GM10248 (cell line): ENCODE results near the gene S100A6.

Experiments used
- CTCF ChIA-PET: fragments of 300-600 bp; sonication (Branson Sonifier 250); formaldehyde crosslinking; extraction: SDS; loops from one replicate; lab custom pipeline; 2021; ENCODE audit warnings: antibody characterized with exemption; lab: Yijun Ruan, JAX
- POLR2A ChIA-PET: fragments of 350-650 bp; sonication (Branson Sonifier 250); formaldehyde crosslinking; extraction: SDS; loops from one replicate; lab custom pipeline; 2020; ENCODE audit warnings: antibody characterized with exemption; lab: Yijun Ruan, JAX
- DNase-seq: peaks from one replicate; pipeline ENCODE4 v3.0.0; 2012; ENCODE audit errors: extremely low spot score
- TF ChIP-seq, protein P1 (sequence below): IDR thresholded peaks from 2 replicates; pipeline ENCODE4 v1.5.1; 2012; ENCODE audit warnings: mild to moderate bottlenecking, low read depth; ENCODE audit errors: extremely low read depth, missing control alignments, control extremely low read depth

Gene S100A6

DNA sequence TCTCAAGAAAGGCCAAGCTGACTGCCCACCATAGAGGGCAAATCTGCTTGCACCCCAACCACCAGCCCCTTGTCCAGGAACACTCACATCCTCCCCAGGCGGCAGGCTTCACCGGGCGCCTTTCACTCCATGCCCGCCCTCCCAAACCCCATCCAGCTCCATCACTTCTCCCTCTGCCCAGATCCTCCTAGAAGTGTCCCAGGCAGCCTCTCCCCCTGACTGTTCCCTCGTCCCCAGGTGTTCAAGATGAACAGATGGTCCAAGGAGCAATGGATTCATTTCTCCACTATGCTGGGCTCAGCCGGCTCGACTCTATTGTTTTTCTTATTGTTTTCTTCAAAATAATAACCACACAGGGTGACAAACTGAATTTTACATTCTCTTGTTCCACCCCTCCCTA is 22.1 kb downstream of the S100A6 start:
- DNase-seq: no peak
- ChIA-PET CTCF (interaction anchor here (1.2 to 5.6 kb wide), 3 partner anchors 13 to 55 kb away, joined by 3 to 26 read pairs (median 7); no protein-coding TSS in a partner anchor), POLR2A (no interaction called here)
- TF ChIP-seq, protein P1, sequence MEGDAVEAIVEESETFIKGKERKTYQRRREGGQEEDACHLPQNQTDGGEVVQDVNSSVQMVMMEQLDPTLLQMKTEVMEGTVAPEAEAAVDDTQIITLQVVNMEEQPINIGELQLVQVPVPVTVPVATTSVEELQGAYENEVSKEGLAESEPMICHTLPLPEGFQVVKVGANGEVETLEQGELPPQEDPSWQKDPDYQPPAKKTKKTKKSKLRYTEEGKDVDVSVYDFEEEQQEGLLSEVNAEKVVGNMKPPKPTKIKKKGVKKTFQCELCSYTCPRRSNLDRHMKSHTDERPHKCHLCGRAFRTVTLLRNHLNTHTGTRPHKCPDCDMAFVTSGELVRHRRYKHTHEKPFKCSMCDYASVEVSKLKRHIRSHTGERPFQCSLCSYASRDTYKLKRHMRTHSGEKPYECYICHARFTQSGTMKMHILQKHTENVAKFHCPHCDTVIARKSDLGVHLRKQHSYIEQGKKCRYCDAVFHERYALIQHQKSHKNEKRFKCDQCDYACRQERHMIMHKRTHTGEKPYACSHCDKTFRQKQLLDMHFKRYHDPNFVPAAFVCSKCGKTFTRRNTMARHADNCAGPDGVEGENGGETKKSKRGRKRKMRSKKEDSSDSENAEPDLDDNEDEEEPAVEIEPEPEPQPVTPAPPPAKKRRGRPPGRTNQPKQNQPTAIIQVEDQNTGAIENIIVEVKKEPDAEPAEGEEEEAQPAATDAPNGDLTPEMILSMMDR: no peak

DNA sequence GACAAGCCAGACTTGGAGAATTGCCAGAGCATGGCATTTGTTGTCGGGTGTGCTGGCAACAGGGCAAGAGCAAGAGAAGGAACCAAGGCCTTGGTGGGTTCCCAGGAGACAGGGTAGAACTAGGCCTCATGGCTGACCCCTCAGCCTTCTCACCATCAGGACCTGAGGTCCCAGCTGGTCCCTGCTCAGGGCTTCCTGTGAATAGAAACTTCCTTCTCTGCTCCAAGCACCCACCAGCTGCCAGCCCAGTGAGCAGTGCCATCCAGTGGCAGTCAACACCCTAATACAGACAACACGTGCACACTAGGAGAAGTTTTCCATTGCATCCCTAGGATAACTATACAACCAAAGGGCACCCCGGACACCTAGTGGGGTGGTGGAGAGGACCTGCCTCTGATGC is 22.8 kb downstream of the S100A6 start:
- POLR2A ChIA-PET: no interaction called here
- CTCF ChIA-PET: interaction anchor here (5.6 kb wide), 1 partner anchor 56 kb away, joined by 26 read pairs; no protein-coding TSS in a partner anchor
- DNase-seq: no peak
- TF ChIP-seq, protein P1: no peak

DNA sequence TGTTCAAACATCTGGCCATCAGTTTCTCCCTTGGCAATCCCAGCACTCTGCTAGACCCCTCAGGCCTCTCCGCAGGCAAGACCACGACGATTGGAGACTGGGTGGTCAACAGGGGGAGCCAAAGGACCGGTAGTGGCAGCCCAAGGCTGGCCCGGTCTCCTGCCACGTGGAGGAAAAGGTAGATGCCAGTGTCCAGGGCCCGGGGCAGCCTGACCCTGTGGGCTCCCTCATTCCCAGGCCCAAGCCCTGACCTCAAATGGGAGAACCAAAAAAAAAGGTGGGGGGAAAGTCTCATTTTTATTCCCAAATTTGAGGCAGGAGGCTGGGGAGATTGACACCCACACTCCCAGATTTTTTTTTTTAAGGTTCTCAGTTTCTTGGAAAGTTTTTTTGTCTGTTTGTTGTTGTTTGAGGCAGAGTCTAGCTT is 24.8 kb downstream of the S100A6 start:
- ChIA-PET CTCF (interaction anchor here (0.7 to 7.0 kb wide), 39 partner anchors 9 to 1032 kb away, joined by 3 to 109 read pairs (median 5); partner anchors contain the start of genes JTB, RAB13, S100A1 and S100A13), POLR2A (no interaction called here)
- TF ChIP-seq, protein P1: peak; percentile 92
- DNase-seq: peak; percentile 89

DNA sequence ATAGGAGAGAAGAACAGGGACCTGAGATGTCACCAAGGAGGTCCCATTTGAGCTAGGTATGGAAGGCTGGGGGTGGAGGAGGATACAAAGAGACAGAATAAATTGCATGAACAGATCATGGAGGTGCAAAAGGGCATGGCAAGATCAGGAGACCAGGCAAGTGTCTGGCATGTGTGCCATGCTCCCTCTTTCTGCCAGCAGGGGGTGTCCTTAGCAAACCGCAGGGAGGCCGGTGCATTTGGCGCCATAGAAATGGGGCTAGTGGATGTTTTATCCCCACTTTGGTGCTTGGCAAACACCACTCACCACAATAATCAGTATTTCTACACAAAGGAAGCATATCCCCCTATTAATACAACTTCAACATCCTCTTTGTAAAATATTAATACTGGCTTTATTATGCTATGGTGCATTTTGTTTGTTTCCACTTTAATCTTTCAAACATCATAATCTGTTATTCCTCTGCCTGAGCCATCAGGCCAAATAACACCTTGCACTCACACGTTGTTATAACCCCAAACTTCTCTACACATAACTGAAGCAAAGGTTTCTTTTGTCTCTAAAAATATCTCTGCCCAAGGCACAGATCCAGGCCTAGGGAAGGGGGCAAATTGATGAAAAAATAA is 25.9 kb downstream of the S100A6 start:
- TF ChIP-seq, protein P1: peak; percentile 59
- POLR2A ChIA-PET: no interaction called here
- DNase-seq: peak; percentile 66
- CTCF ChIA-PET: interaction anchor here (0.6 to 7.0 kb wide), 32 partner anchors 8 to 825 kb away, joined by 3 to 109 read pairs (median 6); partner anchors contain the start of genes JTB, S100A1, S100A13 and S100A14

DNA sequence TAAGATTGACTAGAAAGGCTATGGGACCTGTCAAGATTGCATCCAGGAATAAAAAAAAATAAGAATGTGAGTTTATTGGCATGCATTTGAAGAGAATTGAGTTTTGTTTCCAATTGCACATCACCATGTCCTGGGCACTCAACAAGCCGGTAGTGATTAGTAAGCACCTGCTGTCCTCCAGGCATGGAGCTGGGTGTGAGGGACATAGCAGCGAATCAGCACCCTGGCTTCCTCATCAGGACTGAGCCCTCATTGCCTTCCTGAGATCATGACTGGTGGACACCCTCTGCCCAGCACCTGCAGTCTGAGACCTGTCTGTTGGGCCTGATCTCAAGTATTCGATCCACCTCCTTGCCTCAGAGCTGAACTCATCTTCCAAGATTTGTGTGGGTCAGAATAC is 26.8 kb downstream of the S100A6 start:
- ChIA-PET POLR2A (no interaction called here), CTCF (interaction anchor here (0.6 to 7.0 kb wide), 14 partner anchors 12 to 157 kb away, joined by 3 to 109 read pairs (median 8); partner anchors contain the start of genes S100A1, S100A13, S100A2 and S100A6)
- TF ChIP-seq, protein P1: no peak
- DNase-seq: no peak

DNA sequence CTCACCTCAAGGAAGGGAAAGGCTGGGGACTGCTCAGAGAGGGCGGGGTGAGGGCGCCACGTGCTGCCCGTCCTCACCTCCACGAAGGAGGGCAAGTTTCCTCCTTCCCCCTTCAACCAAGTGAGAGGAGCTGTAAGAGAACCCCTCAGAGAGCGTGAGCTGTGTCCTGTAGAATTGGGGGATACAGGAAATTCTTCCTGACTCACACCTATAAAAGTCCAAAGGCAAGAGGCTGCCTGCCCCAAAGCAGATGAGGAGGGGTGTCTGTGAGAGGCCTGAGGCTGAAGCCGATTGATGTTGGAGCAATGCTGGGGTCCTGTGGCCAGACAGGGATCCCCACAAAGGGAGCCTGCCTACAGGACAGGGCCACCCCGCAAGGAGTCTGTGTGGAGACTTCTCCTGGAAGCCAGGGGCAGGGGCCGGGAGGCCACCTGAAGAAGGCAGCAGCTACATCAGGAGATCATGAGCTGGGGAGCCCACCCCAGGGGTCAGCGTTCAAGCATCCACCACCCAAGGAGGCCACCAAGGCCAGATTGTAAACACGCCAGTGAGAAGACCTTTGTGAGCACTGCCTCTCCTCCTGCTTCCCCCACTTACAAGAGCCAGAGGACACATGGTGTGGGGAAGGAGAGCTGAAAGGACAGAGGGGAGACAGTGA is 27.7 kb downstream of the S100A6 start:
- DNase-seq: no peak
- TF ChIP-seq, protein P1: no peak
- ChIA-PET POLR2A (interaction anchor here (0.6 kb wide), 1 partner anchor 123 kb away, joined by 3 read pairs; no protein-coding TSS in a partner anchor), CTCF (interaction anchor here (0.9 to 7.0 kb wide), 7 partner anchors 13 to 156 kb away, joined by 3 to 109 read pairs (median 7); no protein-coding TSS in a partner anchor)
